Measurements from ENCODE around the gene PGM5. TPM values are rescaled to one million over a fixed set of nuclear protein-coding genes. Genes with fewer than 3 reads are reported as not detected.

The PGM5 gene
- total and polyA plus RNA-seq, 12 donors: 27.3 to 244 (median 121) TPM

GRCh38 chr9:68552700-68553476 lies 196.5 kb downstream of the PGM5 start:
- Histone ChIP-seq H3K27me3 (no peaks in the 10 kb centered on the region), H3K36me3 (replicated peaks in 1 of 2) (no peaks in the 10 kb centered on the region), H3K9me3 (replicated peaks in 1 of 3) (no peaks in the 10 kb centered on the region), H3K4me3 (no peak overlapping the region), H3K27ac (no peak overlapping the region), H3K4me1 (replicated peaks in 1 of 2) (no peaks in the 10 kb centered on the region)
- intact Hi-C loops (cut with DNase I): no loop called here
- DNase-seq: no peak
- 56 to 72% (median 64%) methylated on average over 3 of the region's 3 CpGs for WGBS, 4 donors
- TF ChIP-seq POLR2A (IDR thresholded peaks at IDR 0.05) (no peak), CTCF (IDR thresholded peaks at IDR 0.05) (no peak)

GRCh38 chr9:68555437-68556150 lies 199.2 kb downstream of the PGM5 start:
- WGBS, 4 donors: 56 to 75% (median 59%) methylated on average over 1 of the region's 1 CpG; no CpG with 5 or more reads in 1 of the 4 donors
- Histone ChIP-seq H3K4me1 (replicated peaks in 1 of 2) (peaks cover 0 to 6% of the 10 kb centered on the region in 2 donors), H3K36me3 (replicated peaks in 1 of 2) (no peaks in the 10 kb centered on the region), H3K27ac (no peak overlapping the region), H3K27me3 (no peaks in the 10 kb centered on the region), H3K9me3 (replicated peaks in 1 of 3) (no peaks in the 10 kb centered on the region), H3K4me3 (no peak overlapping the region)
- DNase-seq: no peak
- intact Hi-C loops (cut with DNase I): no loop called here
- TF ChIP-seq POLR2A (IDR thresholded peaks at IDR 0.05) (no peak), CTCF (IDR thresholded peaks at IDR 0.05) (no peak)

GRCh38 chr9:68558545-68558944 lies 202.1 kb downstream of the PGM5 start:
- DNase-seq: no peak
- no peak overlapping the region for H3K4me3 ChIP-seq
- no peaks in the 10 kb centered on the region for H3K36me3 ChIP-seq (replicated peaks in 1 of 2)
- TF ChIP-seq CTCF (IDR thresholded peaks at IDR 0.05): no peak
- no peak for TF ChIP-seq POLR2A (IDR thresholded peaks at IDR 0.05)
- H3K4me1 ChIP-seq (replicated peaks in 1 of 2): peaks cover 0 to 10% of the 10 kb centered on the region in 2 donors
- intact Hi-C loops (cut with DNase I): no loop called here
- no peaks in the 10 kb centered on the region for H3K27me3 ChIP-seq
- H3K27ac ChIP-seq: no peak overlapping the region
- WGBS, 4 donors: 79 to 89% (median 84%) methylated on average over 5 of the region's 5 CpGs
- no peaks in the 10 kb centered on the region for H3K9me3 ChIP-seq (replicated peaks in 1 of 3)

- H3K27ac ChIP-seq: peak overlapping the region in 2 of 5 donors; percentile 10 to 63
- H3K36me3 ChIP-seq (replicated peaks in 1 of 2): no peaks in the 10 kb centered on the region
- TF ChIP-seq CTCF (IDR thresholded peaks at IDR 0.05): peak in 3 of 6 experiments; percentile 23 to 42 (median 27)
- no peak for TF ChIP-seq POLR2A (IDR thresholded peaks at IDR 0.05)
- DNase-seq: peak; percentile 29 to 69 (median 42)
- intact Hi-C loops (cut with DNase I): no loop called here
- no peaks in the 10 kb centered on the region for H3K27me3 ChIP-seq
- 47 to 59% (median 54%) methylated on average over 14 of the region's 14 CpGs for WGBS, 4 donors
- no peaks in the 10 kb centered on the region for H3K9me3 ChIP-seq (replicated peaks in 1 of 3)
- H3K4me1 ChIP-seq (replicated peaks in 1 of 2): peaks cover 0 to 10% of the 10 kb centered on the region in 2 donors
- H3K4me3 ChIP-seq: no peak overlapping the region
Observed at GRCh38 chr9:68560071-68560844, 203.8 kb downstream of the PGM5 start.
